Measurements from ENCODE around the gene MMEL1. TPM values are rescaled to one million over a fixed set of nuclear protein-coding genes. Genes with fewer than 3 reads are reported as not detected.

The MMEL1 gene
- total RNA-seq, 2 experiments from 2014 or later, result 0.67 to 1.8 TPM

- TF ChIP-seq CTCF (IDR thresholded peaks at IDR 0.05), result no peak
- no peak overlapping the region for H3K27ac ChIP-seq (ENCODE audit: low read depth in 1 of 2, low read length in 2 of 2)
- H3K36me3 ChIP-seq (ENCODE audit: insufficient read depth, low read length), result no peaks in the 10 kb centered on the region
- ATAC-seq (ENCODE audit: poor library complexity), result no peak
- peaks cover 8% of the 10 kb centered on the region for H3K4me1 ChIP-seq (ENCODE audit: insufficient read depth, low read length)
- peaks cover 0 to 41% of the 10 kb centered on the region in 2 experiments for H3K9me3 ChIP-seq (ENCODE audit: control insufficient read depth in 1 of 2, insufficient read depth in 1 of 2, low read length in 2 of 2)
- Mint-ChIP-seq H3K36me3 (ENCODE audit: low read depth) (no peaks in the 10 kb centered on the region), H3K4me3 (no peak overlapping the region), H3K27ac (no peak overlapping the region), H3K9me3 (no peaks in the 10 kb centered on the region), H3K27me3 (peaks cover 26% of the 10 kb centered on the region), H3K4me1 (ENCODE audit: low read depth) (no peaks in the 10 kb centered on the region)
- intact Hi-C loops (cut with DNase I, micrococcal nuclease), result loop anchor here in 1 of 2 experiments (5.0 kb wide), 1 partner anchor 859 kb away; no protein-coding TSS in a partner anchor
- ChIA-PET CTCF (no interaction called here), POLR2A (interaction anchor here (0.6 kb wide), 1 partner anchor 218 kb away, joined by 3 read pairs; no protein-coding TSS in a partner anchor)
- peaks cover 13% of the 10 kb centered on the region in 2 experiments for H3K27me3 ChIP-seq (ENCODE audit: control insufficient read depth in 1 of 2, insufficient read depth in 2 of 2, low read length in 2 of 2)
- H3K4me3 ChIP-seq (ENCODE audit: low read length), result no peak overlapping the region
- DNase-seq, result no peak
Measured at GRCh38 chr1:2633366-2633935, 635 bp upstream of the MMEL1 start.

- Histone ChIP-seq H3K27ac (ENCODE audit: low read depth in 1 of 2, low read length in 2 of 2) (no peak overlapping the region), H3K36me3 (ENCODE audit: insufficient read depth, low read length) (no peaks in the 10 kb centered on the region), H3K9me3 (ENCODE audit: control insufficient read depth in 1 of 2, insufficient read depth in 1 of 2, low read length in 2 of 2) (peaks cover 0 to 44% of the 10 kb centered on the region in 2 experiments), H3K27me3 (ENCODE audit: control insufficient read depth in 1 of 2, insufficient read depth in 2 of 2, low read length in 2 of 2) (peaks cover 25 to 27% of the 10 kb centered on the region in 2 experiments), H3K4me1 (ENCODE audit: insufficient read depth, low read length) (peaks cover 16% of the 10 kb centered on the region), H3K4me3 (ENCODE audit: low read length) (no peak overlapping the region)
- H3K4me1 Mint-ChIP-seq (ENCODE audit: low read depth), result no peaks in the 10 kb centered on the region
- peaks cover 34% of the 10 kb centered on the region for H3K27me3 Mint-ChIP-seq
- H3K9me3 Mint-ChIP-seq, result no peaks in the 10 kb centered on the region
- no peaks in the 10 kb centered on the region for H3K36me3 Mint-ChIP-seq (ENCODE audit: low read depth)
- ChIA-PET CTCF (no interaction called here), POLR2A (no interaction called here)
- no peak for TF ChIP-seq CTCF (IDR thresholded peaks at IDR 0.05)
- intact Hi-C loops (cut with DNase I, micrococcal nuclease), result loop anchor here in 1 of 2 experiments (5.0 kb wide), 1 partner anchor 860 kb away; no protein-coding TSS in a partner anchor
- no peak for DNase-seq
- no peak overlapping the region for H3K27ac Mint-ChIP-seq
- no peak for ATAC-seq (ENCODE audit: poor library complexity)
- no peak overlapping the region for H3K4me3 Mint-ChIP-seq
Measured at GRCh38 chr1:2632051-2632430, 775 bp downstream of the MMEL1 start.

- peaks cover 25 to 31% of the 10 kb centered on the region in 2 experiments for H3K27me3 ChIP-seq (ENCODE audit: control insufficient read depth in 1 of 2, insufficient read depth in 2 of 2, low read length in 2 of 2)
- ChIA-PET CTCF (no interaction called here), POLR2A (no interaction called here)
- H3K9me3 Mint-ChIP-seq, result no peaks in the 10 kb centered on the region
- TF ChIP-seq CTCF (IDR thresholded peaks at IDR 0.05), result no peak
- no peaks in the 10 kb centered on the region for H3K36me3 Mint-ChIP-seq (ENCODE audit: low read depth)
- no peaks in the 10 kb centered on the region for H3K36me3 ChIP-seq (ENCODE audit: insufficient read depth, low read length)
- H3K27ac ChIP-seq (ENCODE audit: low read depth in 1 of 2, low read length in 2 of 2), result no peak overlapping the region
- peaks cover 12% of the 10 kb centered on the region for H3K4me1 ChIP-seq (ENCODE audit: insufficient read depth, low read length)
- intact Hi-C loops (cut with DNase I, micrococcal nuclease), result loop anchor here in 1 of 2 experiments (5.0 kb wide), 1 partner anchor 861 kb away; no protein-coding TSS in a partner anchor
- peaks cover 41% of the 10 kb centered on the region for H3K27me3 Mint-ChIP-seq
- H3K27ac Mint-ChIP-seq, result no peak overlapping the region
- H3K4me1 Mint-ChIP-seq (ENCODE audit: low read depth), result no peaks in the 10 kb centered on the region
- ATAC-seq (ENCODE audit: poor library complexity), result no peak
- H3K9me3 ChIP-seq (ENCODE audit: control insufficient read depth in 1 of 2, insufficient read depth in 1 of 2, low read length in 2 of 2), result peaks cover 0 to 38% of the 10 kb centered on the region in 2 experiments
- H3K4me3 Mint-ChIP-seq, result no peak overlapping the region
- DNase-seq, result no peak
- H3K4me3 ChIP-seq (ENCODE audit: low read length), result no peak overlapping the region
Measured at GRCh38 chr1:2631136-2632050, 1.4 kb downstream of the MMEL1 start.
